ENCODE data around the gene MGST3.
"Not testable (repeated sequence)": the region's sequence is repeated elsewhere in the genome, so short reads cannot be mapped to it uniquely, and the experiment has no call there.

The MGST3 gene

GRCh38 chr1:165629151-165629550 is 1.9 kb upstream of the MGST3 start:
- DNase-seq, result no peak

DNA sequence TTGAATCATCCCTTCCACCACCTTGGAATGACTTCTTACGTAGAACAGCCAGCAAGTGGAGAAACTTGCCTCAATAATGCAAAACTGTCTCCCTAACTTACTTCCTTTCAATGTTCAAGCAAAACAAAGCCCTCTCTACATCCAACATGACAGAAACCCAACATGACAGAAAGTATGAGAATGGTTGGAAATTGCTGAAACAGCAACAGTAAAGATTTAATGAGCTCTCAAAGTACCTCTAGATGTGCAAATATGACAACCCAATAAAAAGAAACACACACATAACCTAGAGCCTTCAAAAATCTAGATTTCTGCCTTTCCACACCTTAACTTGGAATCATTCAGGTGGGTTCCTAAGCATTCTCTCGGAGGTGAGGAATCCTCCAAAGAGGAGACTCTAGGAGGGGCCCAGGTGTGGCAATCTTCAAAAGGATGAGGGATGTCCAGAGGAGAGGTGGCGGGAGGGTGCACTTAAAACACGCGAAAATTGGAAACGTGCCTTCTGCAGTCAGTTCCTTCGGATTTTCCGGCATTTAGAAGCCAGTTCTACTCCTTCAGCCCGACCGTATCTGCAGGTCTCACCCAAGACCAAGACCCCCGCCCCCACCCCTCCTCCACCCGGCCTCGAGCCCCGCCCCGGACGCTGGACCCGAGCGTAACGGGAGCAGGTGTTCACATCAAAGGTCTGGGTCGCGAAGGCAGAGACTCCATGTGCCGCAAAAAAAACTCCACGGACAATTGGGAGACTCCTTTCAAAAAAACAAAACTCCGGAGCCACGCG is 996 bp upstream of the MGST3 start:
- DNase-seq, result peak in 1 of 56 donors; percentile 50

GRCh38 chr1:165631342-165632151 is 513 bp downstream of the MGST3 start:
- peak in 45 of 56 donors; percentile 4 to 74 (median 44) for DNase-seq

DNA sequence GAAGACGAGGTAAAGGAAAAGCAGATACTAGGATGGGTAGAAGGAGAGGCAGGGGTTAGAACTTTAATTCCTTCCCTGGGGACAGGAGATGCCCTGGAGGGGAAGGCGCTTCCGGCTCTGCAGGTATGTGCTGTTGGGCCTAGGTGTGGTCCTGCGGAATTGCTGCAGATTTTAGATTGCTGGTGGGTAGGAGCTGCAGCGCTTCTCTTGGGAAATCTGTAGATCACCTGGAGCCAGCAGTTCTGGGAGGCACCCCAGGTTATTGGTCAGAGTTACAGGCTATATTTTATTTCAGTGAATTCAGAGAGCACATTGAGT is 1.1 kb downstream of the MGST3 start:
- DNase-seq, result peak in 1 of 56 donors; percentile 24

DNA sequence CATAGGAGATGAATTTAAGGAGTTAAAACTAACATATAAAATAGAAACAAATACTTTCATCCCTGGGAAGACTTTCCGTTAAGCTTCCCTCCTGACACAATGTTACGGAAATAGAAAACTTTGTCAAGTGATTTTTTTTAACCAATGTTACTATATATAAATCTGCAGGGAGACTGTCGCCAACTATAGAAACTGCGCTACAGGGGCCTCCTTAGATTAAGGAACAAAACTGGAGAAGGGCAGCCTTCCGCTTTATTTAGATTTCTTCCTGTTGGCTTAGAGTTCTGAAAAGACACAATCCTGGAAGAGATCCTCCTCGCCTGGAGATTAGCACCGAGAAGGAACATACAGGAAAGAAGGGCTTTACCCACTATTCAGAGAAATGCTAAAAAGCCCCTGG is 1.5 kb downstream of the MGST3 start:
- DNase-seq, result no peak

DNA sequence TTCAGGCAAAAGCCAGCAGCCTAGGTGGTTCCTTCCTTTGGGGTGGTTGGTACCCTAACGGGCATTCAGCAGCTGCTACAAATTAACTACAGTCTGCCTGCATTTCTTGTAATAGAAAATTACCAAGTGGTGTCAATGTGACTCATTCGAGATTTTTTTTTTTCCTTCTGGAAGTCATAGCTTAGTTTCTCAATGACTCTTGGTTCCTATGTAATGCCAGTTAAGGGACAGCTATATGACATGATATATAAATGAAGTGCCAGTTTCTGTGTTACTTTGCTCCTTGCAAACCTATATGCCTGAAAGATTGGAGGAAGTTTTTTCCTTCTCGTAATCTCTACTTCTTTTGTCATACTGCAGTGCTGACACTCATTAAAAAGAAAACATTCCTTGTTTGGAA is 2.6 kb downstream of the MGST3 start:
- DNase-seq, result no peak

DNA sequence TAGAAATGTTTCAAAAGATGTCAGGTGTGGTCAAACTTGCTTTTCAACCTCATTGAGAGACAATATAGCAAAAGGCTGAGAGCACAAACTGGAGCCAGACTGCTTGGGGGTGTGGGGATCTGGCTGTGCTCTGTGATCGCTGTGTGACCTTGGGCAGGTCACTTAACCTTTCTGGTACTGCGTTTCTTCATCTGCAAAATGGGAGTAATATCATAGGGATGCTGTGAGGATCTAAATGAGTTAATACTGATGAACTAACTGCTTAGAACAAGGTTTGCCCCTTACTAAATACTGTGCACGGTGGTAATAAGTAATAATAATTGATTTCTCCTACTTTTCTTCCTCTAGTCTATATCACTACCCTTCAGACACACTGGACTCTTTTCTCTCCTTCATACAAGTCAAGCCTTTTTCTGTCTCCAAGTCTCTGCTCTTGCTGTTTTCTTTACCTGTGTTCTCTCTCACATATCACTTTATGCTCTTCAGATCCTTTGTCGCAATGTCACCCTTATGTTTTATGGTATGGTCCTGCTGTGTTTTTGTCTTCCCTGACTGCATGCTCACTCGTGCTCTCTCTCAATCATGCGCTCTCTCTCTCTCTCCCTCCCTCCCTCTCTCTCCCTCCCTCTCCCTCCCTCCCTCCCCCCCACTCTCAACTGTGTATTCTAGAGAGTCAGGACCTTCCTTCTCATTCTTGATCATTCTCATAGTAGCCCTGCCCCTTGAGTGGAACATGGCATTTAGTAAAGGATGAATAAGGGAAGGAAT is 3.3 kb downstream of the MGST3 start:
- DNase-seq, result peak in 1 of 56 donors; percentile 5

GRCh38 chr1:165635329-165635728 is 4.3 kb downstream of the MGST3 start:
- DNase-seq, result peak in 8 of 56 donors; percentile 4 to 23 (median 10)

DNA sequence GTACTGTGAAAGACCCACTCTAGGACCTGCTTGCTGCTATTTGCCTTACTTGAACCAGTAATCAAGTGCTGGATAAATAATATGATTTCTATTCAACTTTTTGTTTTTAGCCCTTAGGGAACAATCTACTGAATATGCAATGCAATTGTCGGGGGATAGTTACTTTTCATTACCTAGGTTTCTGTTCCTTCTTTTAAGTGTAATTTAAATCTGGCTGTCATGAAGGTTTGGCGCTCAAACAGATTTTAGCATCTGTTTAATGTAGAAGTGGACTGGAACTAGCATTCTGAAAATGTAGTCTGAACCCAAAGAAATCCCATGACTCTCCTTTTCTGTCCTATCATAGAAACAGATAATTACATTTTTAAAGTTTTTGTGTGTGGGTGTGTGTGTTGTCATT is 4.8 kb downstream of the MGST3 start:
- no peak for DNase-seq

DNA sequence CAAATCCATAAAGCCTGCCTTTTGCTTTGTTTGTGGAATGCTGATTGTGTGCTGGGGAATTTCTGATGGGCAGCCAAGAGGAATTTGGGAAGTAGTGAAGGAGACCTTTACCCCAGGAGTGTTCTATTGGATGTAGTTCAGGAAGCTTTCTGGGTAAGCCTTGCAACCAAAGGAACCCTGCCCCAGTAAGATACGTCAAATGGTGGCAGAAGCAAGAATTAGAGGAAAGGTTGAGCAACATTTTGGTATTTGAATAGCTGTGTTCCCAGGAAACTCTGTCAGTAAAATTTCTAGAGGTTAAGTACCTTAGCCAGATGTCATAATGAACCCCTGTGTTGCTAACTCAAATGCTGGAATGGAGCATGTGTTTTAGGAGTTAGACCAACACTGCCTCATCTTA is 6.4 kb downstream of the MGST3 start:
- DNase-seq, result no peak

- DNase-seq, result not testable (repeated sequence)
Measured at GRCh38 chr1:165638211-165638610, 7.2 kb downstream of the MGST3 start.

DNA sequence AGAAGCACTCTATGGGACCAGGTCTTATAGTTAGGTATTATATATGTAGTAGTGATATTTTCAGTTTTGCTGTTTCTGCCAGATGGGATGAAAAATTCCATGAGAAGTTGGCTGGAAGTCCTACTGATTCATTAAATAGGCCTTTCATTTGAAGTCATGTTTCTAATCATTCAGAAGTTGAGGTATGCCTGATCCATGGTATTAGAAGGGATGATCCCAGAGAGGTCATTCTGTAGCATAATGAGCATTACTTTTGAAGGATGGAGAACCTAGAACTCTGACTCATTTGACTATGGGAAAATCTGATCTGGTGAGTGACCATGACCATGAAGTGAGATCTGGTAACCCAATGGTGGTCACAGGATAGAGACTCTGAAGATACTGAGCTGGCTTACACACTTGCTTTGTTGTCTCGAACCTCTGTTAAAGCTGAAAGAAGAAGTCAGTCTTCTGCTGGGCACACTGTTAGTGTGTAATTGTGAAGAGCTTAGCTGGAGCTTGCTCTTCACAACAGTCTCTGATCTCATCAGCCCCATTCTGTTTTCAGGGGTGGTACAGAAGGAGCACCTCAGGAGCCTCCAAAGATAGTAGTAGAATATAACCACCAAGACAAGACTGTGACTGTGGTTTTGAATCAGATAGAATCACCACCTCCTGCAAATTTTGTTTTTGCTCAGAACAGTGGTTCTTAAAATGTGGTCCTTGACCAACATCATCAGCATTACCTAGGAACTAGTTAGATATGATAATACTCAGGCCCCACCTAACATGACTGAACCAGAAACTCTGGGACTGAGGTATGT is 9.0 kb downstream of the MGST3 start:
- no peak for DNase-seq

DNA sequence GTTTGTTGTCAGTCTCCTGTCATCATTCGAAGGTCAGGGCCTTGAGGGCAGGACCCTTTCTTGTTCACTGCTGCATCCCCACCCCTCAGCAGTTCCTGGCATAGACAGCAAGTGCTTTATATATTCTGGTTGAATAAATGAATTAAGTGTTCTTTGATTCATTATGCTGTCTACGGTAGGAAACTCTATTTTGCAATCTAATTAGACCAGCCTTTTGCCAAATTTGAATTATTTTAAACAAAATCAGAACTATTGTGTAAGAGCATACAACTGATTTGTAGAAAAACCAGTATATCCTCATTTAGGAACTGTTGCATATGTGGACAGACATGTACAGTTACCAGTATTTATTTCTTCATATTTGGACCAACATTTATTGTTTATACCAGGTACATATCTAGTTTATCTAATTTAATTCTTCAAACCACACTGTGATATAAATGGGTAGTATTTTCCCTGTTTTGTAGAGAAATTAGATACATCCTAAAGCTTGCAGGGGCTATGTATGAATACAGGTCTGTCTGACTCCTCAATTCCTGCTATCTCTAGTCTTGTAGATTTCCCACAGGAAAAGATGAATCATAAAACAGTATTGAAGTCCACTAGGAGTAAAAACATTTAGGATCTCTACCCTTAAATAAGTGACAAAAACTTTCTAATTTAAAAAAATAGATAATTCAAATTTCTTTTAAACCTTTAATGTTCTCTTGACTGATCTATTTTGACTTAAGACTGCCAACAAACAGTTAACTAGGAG is 10.4 kb downstream of the MGST3 start:
- DNase-seq, result no peak

DNA sequence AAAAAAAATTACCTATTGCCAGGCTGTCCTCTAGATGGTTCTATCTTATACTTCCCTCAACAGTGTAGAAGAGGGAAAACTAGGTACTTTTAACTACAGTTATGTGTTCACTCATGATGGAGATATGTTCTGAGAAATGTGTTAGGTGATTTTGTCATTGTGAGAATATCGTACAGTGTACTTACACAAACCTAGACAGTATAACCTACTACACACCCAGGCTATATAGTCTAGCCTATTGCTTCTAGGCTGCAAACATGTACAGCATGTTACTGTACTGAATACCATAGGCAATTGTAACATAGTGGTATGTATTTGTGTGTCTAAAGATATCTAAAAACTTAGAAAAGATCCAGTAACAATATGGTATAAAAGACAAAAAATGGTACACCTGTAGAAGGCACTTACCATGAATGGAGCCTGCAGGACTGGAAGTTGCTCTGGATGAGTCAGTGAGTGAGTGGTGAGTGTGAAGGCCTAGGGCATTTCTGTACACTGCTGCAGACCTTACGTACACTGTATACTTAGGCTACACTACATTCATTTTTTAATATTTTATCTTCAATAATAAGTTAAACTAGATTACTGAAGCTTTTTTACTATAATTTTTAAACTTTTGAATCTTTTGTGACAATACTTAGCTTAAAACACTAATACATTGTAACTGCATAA is 13.2 kb downstream of the MGST3 start:
- no peak for DNase-seq

DNA sequence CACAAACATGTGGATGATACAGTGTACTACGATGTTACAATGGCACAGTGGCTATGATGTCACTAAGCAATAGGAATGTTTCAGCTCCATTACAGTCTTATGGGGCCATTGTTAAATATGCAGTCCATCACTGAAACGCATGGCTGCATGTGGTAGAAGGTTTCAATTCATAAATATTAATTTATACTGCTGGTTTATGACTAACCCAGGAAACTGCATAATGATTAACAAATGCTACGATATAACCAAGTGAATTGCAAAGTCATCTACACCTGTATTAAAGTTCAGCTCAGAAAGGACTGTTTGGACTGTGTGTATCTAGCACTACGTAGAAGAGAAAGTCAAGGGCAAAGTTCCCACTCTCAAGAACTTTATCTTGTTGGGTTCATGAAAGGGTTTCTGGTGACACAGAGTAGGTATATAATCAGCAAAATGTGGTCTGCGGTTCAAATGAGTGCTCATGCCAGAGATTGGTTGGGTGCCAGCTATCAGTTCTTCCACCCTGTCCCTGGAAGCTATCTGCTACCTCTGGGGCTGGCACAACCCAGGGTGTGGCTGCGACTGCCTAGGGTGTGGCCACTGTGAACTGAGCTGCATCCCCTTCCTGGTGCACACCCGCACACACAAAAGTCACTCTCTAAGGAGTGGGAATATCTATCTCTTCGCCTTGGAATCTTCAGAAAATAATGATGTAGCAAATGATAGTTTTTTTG is 14.8 kb downstream of the MGST3 start:
- DNase-seq, result no peak

DNA sequence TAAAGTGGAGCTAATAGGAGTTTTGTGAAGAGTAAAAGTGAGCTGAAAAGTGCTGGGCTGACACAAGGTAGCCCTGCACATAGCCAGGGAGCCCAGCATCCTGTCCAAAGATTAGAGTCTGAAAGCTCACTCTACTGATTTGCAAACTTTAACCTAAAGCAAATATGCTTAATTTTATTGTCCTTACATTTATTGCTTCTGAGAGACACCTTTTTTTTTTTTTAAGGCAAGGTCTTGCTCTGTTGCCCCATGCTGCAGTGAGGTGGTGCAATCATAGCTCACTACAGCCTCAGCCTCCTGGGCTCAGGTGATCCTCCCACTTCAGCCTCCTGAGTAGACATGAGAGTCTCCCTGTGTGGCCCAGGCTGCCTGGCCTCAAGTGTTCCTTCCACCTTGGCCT is 16.5 kb downstream of the MGST3 start:
- no peak for DNase-seq

DNA sequence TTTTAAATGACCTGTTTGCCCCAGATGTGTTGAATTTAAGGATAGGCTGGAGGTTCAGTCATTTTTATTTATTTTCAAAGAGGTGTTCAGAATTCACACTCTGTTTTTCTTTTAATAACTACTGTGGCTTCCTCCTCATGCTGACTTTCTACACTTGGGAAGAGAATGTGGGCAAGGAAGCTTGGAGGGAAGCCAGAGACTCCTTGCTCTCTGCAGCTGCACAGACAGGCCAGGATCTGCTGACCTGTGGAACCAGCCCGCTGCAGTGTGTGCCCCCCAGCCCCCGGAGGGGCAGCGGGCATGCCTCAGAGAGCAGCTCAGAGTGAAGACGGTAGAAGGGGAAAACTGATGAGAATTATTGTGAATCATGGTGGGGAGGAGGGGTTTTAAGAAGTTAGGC is 16.9 kb downstream of the MGST3 start:
- no peak for DNase-seq

DNA sequence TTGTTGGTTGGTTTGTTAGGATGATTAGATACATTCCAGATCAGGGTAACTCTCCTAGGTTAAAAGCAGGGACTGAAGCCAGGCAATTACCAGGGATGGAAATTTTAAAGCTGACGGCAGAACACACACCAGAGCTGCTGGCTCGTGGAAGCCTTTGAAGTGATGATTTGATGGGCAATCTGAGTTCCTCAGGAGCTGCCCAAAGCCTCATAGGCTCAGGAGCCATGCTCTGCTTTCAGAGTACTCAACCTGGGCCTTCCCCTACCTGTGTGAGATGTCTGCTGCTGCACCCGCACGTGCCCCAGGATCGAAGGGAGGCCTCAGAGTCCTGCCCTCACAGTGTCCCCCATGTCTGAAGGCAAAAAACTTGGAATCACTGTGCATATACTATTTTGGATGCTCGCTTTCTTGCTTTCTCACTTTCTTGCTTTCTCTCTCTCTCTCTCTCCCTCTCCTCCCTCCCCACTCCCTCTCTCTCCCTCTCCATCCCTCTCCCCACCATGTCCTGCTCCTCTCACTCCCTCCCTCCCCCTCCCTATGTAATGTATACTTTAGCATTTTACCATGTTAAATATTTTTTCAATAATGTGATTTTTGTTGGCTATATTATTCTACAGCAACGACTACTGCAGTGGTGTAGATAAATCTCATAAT is 18.0 kb downstream of the MGST3 start:
- no peak for DNase-seq
